Prostate gland (tissue), 2 donors: Measurements from ENCODE around the gene FBXL5.

Experiments used
- CTCF ChIP-seq, 4 experiments: fragments of 200-600 bp in 2 of 4; fragments of 450-650 bp in 2 of 4; sonication (generic) in 2 of 4; IDR thresholded peaks; 1 replicate in 3 of 4; 2 replicates in 1 of 4; pipeline ENCODE4 v1.5.1; 2016 to 2019; ENCODE audit warnings: antibody characterized with exemption in 4 of 4, mild to moderate bottlenecking in 2 of 4, moderate library complexity in 2 of 4
- POLR2A ChIP-seq: fragments of 450-650 bp; IDR thresholded peaks from one replicate; pipeline ENCODE4 v1.6.1; 2016; ENCODE audit warnings: antibody characterized with exemption, mild to moderate bottlenecking

GRCh38 chr4:15600176-15600575 lies 55.0 kb downstream of the FBXL5 start:
- TF ChIP-seq CTCF (IDR thresholded peaks at IDR 0.05): no peak
- no peak for TF ChIP-seq POLR2A
